IPS DF 6.9 (cell line): ENCODE results near the gene ASTN2.

Source experiments
- DNase-seq: peaks from one replicate; pipeline ENCODE4 v3.0.0-alpha.2; 2013; ENCODE audit warnings: low read depth, low spot score
- H3K27ac ChIP-seq: one replicate; pipeline ENCODE4 v1.5.1; 2013; ENCODE audit warnings: low read length, control low read depth
- H3K27me3 ChIP-seq: 2 replicates; pipeline ENCODE4 v1.6.1; 2013; ENCODE audit warnings: mild to moderate bottlenecking, low read length; ENCODE audit not compliant: control insufficient read depth, insufficient read depth
- H3K36me3 ChIP-seq: 2 replicates; pipeline ENCODE4 v1.6.1; 2013; ENCODE audit warnings: low read length; ENCODE audit not compliant: control insufficient read depth, insufficient read depth
- H3K4me1 ChIP-seq: 2 replicates; pipeline ENCODE4 v1.6.1; 2013; ENCODE audit warnings: low read length; ENCODE audit not compliant: control insufficient read depth, insufficient read depth
- H3K4me3 ChIP-seq: 2 replicates; pipeline ENCODE4 v1.5.1; 2013; ENCODE audit warnings: mild to moderate bottlenecking, low read length
- H3K9me3 ChIP-seq: 2 replicates; pipeline ENCODE4 v1.6.1; 2013; ENCODE audit warnings: low read length, inconsistent platforms; ENCODE audit not compliant: control insufficient read depth, insufficient read depth
- WGBS: extraction: QIAGEN DNeasy Blood & Tissue Kit; methylation state at CpG from one replicate; pipeline ENCODE4 v1.1.7; 2013; ENCODE audit warnings: mixed read lengths, missing lambda C conversion rate; ENCODE audit not compliant: insufficient read length, insufficient coverage; 5-methylcytosine and 5-hydroxymethylcytosine counted together

The ASTN2 gene

GRCh38 chr9:116791326-116791725, 623.5 kb downstream of the ASTN2 start:
- DNase-seq: no peak
- WGBS: no CpG with 5 or more reads among the region's 1 CpG

GRCh38 chr9:116789081-116789480, 625.8 kb downstream of the ASTN2 start:
- Histone ChIP-seq H3K4me1 (0 out of 2 replicates have a peak, but pooled peaks cover 2% of the 10 kb centered on the region), H3K4me3 (no peak overlapping the region), H3K9me3 (no peaks in the 10 kb centered on the region), H3K27ac (no peak overlapping the region), H3K27me3 (no peaks in the 10 kb centered on the region), H3K36me3 (no peaks in the 10 kb centered on the region)
- no CpG with 5 or more reads among the region's 3 CpGs for WGBS
- DNase-seq: no peak

More at GRCh38 chr9:116791326-116791725, 623.5 kb downstream of the ASTN2 start:
- no peaks in the 10 kb centered on the region for H3K27me3 ChIP-seq
- no peak overlapping the region for H3K4me3 ChIP-seq
- no peaks in the 10 kb centered on the region for H3K36me3 ChIP-seq
- no peaks in the 10 kb centered on the region for H3K9me3 ChIP-seq
- H3K27ac ChIP-seq: no peak overlapping the region
- H3K4me1 ChIP-seq: 0 out of 2 replicates have a peak, but pooled peaks cover 2% of the 10 kb centered on the region

- H3K4me1 ChIP-seq: no peaks in the 10 kb centered on the region
- H3K27ac ChIP-seq: no peak overlapping the region
- H3K4me3 ChIP-seq: no peak overlapping the region
- no peaks in the 10 kb centered on the region for H3K36me3 ChIP-seq
- no peaks in the 10 kb centered on the region for H3K9me3 ChIP-seq
- H3K27me3 ChIP-seq: no peaks in the 10 kb centered on the region
- no peak for DNase-seq
- no CpG with 5 or more reads among the region's 2 CpGs for WGBS
Observed at GRCh38 chr9:116786737-116787136, 628.1 kb downstream of the ASTN2 start.

GRCh38 chr9:116777116-116777515, 637.7 kb downstream of the ASTN2 start:
- no peak for DNase-seq
- Histone ChIP-seq H3K27ac (no peak overlapping the region), H3K36me3 (no peaks in the 10 kb centered on the region), H3K27me3 (no peaks in the 10 kb centered on the region), H3K4me3 (no peak overlapping the region), H3K9me3 (no peaks in the 10 kb centered on the region), H3K4me1 (no peaks in the 10 kb centered on the region)
- no CpG with 5 or more reads among the region's 3 CpGs for WGBS

- Histone ChIP-seq H3K27me3 (no peaks in the 10 kb centered on the region), H3K4me1 (no peaks in the 10 kb centered on the region), H3K4me3 (no peak overlapping the region), H3K27ac (no peak overlapping the region), H3K9me3 (no peaks in the 10 kb centered on the region), H3K36me3 (no peaks in the 10 kb centered on the region)
- no peak for DNase-seq
- WGBS: no CpG with 5 or more reads among the region's 4 CpGs
Observed at GRCh38 chr9:116774421-116775180, 640.3 kb downstream of the ASTN2 start.

- H3K27me3 ChIP-seq: no peaks in the 10 kb centered on the region
- 0 out of 2 replicates have a peak, but pooled peaks cover 1% of the 10 kb centered on the region for H3K4me1 ChIP-seq
- no peaks in the 10 kb centered on the region for H3K36me3 ChIP-seq
- H3K4me3 ChIP-seq: no peak overlapping the region
- H3K27ac ChIP-seq: no peak overlapping the region
- H3K9me3 ChIP-seq: no peaks in the 10 kb centered on the region
- DNase-seq: no peak
- no CpG with 5 or more reads among the region's 8 CpGs for WGBS
Observed at GRCh38 chr9:116767219-116767618, 647.6 kb downstream of the ASTN2 start.

- no peaks in the 10 kb centered on the region for H3K9me3 ChIP-seq
- no peak overlapping the region for H3K27ac ChIP-seq
- no peak overlapping the region for H3K4me3 ChIP-seq
- DNase-seq: no peak
- H3K36me3 ChIP-seq: no peaks in the 10 kb centered on the region
- no peaks in the 10 kb centered on the region for H3K27me3 ChIP-seq
- no CpG with 5 or more reads among the region's 5 CpGs for WGBS
- H3K4me1 ChIP-seq: peaks cover 3% of the 10 kb centered on the region; the same call in 1 of the 2 replicates
Observed at GRCh38 chr9:116765011-116765410, 649.8 kb downstream of the ASTN2 start.

- H3K4me3 ChIP-seq: no peak overlapping the region
- no peak for DNase-seq
Observed at GRCh38 chr9:116763770-116764169, 651.1 kb downstream of the ASTN2 start.

GRCh38 chr9:116760636-116761035, 654.2 kb downstream of the ASTN2 start:
- H3K27me3 ChIP-seq: no peaks in the 10 kb centered on the region
- H3K4me3 ChIP-seq: no peak overlapping the region
- H3K36me3 ChIP-seq: no peaks in the 10 kb centered on the region
- H3K4me1 ChIP-seq: peaks cover 3% of the 10 kb centered on the region; the same call in 1 of the 2 replicates
- WGBS: no CpG with 5 or more reads among the region's 5 CpGs
- H3K9me3 ChIP-seq: no peaks in the 10 kb centered on the region
- no peak overlapping the region for H3K27ac ChIP-seq
- DNase-seq: no peak

More at GRCh38 chr9:116763770-116764169, 651.1 kb downstream of the ASTN2 start:
- Histone ChIP-seq H3K27ac (no peak overlapping the region), H3K4me1 (peaks cover 3% of the 10 kb centered on the region; the same call in 1 of the 2 replicates), H3K27me3 (no peaks in the 10 kb centered on the region), H3K9me3 (no peaks in the 10 kb centered on the region), H3K36me3 (no peaks in the 10 kb centered on the region)
- no CpG with 5 or more reads among the region's 2 CpGs for WGBS

GRCh38 chr9:116757030-116757429, 657.8 kb downstream of the ASTN2 start:
- Histone ChIP-seq H3K27ac (no peak overlapping the region), H3K9me3 (no peaks in the 10 kb centered on the region), H3K4me1 (peaks cover 2% of the 10 kb centered on the region; the same call in 1 of the 2 replicates), H3K27me3 (no peaks in the 10 kb centered on the region), H3K36me3 (no peaks in the 10 kb centered on the region), H3K4me3 (no peak overlapping the region)
- no peak for DNase-seq
- no CpG with 5 or more reads among the region's 7 CpGs for WGBS

GRCh38 chr9:116753389-116753788, 661.5 kb downstream of the ASTN2 start:
- Histone ChIP-seq H3K27me3 (no peaks in the 10 kb centered on the region), H3K4me1 (no peaks in the 10 kb centered on the region), H3K4me3 (no peak overlapping the region), H3K9me3 (no peaks in the 10 kb centered on the region), H3K36me3 (no peaks in the 10 kb centered on the region), H3K27ac (no peak overlapping the region)
- WGBS: no CpG with 5 or more reads among the region's 1 CpG
- DNase-seq: no peak
